Retinal pigment epithelial cell (primary cell): ENCODE measurements around the gene PTPRN2.

ENCODE experiments used
- DNase-seq: peaks from one replicate; pipeline ENCODE4 v3.0.0-alpha.2; 2010; ENCODE audit warnings: low read depth
- H3K4me3 ChIP-seq: 2 replicates; pipeline ENCODE4 v1.5.1; 2011; ENCODE audit warnings: mild to moderate bottlenecking, low read length, control low read depth, moderate library complexity
- CTCF ChIP-seq: conservative IDR thresholded peaks from 2 replicates; pipeline ENCODE4 v1.5.1; 2011; ENCODE audit warnings: low read depth, low read length, control low read depth, inconsistent platforms

The PTPRN2 gene

GRCh38 chr7:157633465-157634185 lies 954.0 kb downstream of the PTPRN2 start:
- no peak overlapping the region for H3K4me3 ChIP-seq
- DNase-seq, result no peak
- TF ChIP-seq CTCF, result no peak

GRCh38 chr7:157630301-157630853 lies 957.2 kb downstream of the PTPRN2 start:
- H3K4me3 ChIP-seq, result no peak overlapping the region
- no peak for TF ChIP-seq CTCF
- DNase-seq, result no peak

- no peak for DNase-seq
- no peak for TF ChIP-seq CTCF
- H3K4me3 ChIP-seq, result no peak overlapping the region
Measured at GRCh38 chr7:157628456-157628855, 959.2 kb downstream of the PTPRN2 start.

- H3K4me3 ChIP-seq, result no peak overlapping the region
- no peak for TF ChIP-seq CTCF
- no peak for DNase-seq
Measured at GRCh38 chr7:157627646-157628045, 960.0 kb downstream of the PTPRN2 start.

GRCh38 chr7:157627033-157627432 lies 960.6 kb downstream of the PTPRN2 start:
- H3K4me3 ChIP-seq, result no peak overlapping the region
- no peak for DNase-seq
- no peak for TF ChIP-seq CTCF

- no peak overlapping the region for H3K4me3 ChIP-seq
- DNase-seq, result no peak
- no peak for TF ChIP-seq CTCF
Measured at GRCh38 chr7:157625973-157626742, 961.5 kb downstream of the PTPRN2 start.
